Measurements from ENCODE around the gene ADGRF5.

ADGRF5 gene

GRCh38 chr6:46900266-46900665 lies 21.5 kb downstream of the ADGRF5 start:
- Histone ChIP-seq H4K20me1 (ENCODE audit: control insufficient read depth, insufficient read depth, low read depth, low read length) (no peaks in the 10 kb centered on the region), H3K4me3 (ENCODE audit: low read length) (no peak overlapping the region), H3K9me2 (replicated peaks; ENCODE audit: control insufficient read depth, low read length) (no peaks in the 10 kb centered on the region), H3K27ac (ENCODE audit: low read depth, low read length) (no peak overlapping the region), H3K36me3 (ENCODE audit: control insufficient read depth, low read length) (no peaks in the 10 kb centered on the region), H3K27me3 (ENCODE audit: control insufficient read depth, low read length) (no peaks in the 10 kb centered on the region), H3K79me2 (ENCODE audit: control insufficient read depth, low read length) (no peaks in the 10 kb centered on the region), H3K4me2 (ENCODE audit: low read length) (no peak overlapping the region), H3K9me3 (ENCODE audit: control insufficient read depth, insufficient read depth, low read length) (no peaks in the 10 kb centered on the region), H3K4me1 (ENCODE audit: control insufficient read depth, low read length) (no peaks in the 10 kb centered on the region), H3F3A (ENCODE audit: control insufficient read depth, insufficient read depth) (no peaks in the 10 kb centered on the region)
- no peak for TF ChIP-seq EZH2phosphoT487 (IDR thresholded peaks at IDR 0.05; ENCODE audit: borderline replicate concordance, low read length)
- TF ChIP-seq, protein P1, sequence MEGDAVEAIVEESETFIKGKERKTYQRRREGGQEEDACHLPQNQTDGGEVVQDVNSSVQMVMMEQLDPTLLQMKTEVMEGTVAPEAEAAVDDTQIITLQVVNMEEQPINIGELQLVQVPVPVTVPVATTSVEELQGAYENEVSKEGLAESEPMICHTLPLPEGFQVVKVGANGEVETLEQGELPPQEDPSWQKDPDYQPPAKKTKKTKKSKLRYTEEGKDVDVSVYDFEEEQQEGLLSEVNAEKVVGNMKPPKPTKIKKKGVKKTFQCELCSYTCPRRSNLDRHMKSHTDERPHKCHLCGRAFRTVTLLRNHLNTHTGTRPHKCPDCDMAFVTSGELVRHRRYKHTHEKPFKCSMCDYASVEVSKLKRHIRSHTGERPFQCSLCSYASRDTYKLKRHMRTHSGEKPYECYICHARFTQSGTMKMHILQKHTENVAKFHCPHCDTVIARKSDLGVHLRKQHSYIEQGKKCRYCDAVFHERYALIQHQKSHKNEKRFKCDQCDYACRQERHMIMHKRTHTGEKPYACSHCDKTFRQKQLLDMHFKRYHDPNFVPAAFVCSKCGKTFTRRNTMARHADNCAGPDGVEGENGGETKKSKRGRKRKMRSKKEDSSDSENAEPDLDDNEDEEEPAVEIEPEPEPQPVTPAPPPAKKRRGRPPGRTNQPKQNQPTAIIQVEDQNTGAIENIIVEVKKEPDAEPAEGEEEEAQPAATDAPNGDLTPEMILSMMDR (IDR thresholded peaks at IDR 0.05; ENCODE audit: low read depth, low read length, poor library complexity, severe bottlenecking), result no peak

GRCh38 chr6:46899659-46900058 lies 22.1 kb downstream of the ADGRF5 start:
- H3K4me2 ChIP-seq (ENCODE audit: low read length), result no peak overlapping the region
- no peaks in the 10 kb centered on the region for H3F3A ChIP-seq (ENCODE audit: control insufficient read depth, insufficient read depth)
- H3K36me3 ChIP-seq (ENCODE audit: control insufficient read depth, low read length), result no peaks in the 10 kb centered on the region
- no peaks in the 10 kb centered on the region for H3K27me3 ChIP-seq (ENCODE audit: control insufficient read depth, low read length)
- H3K9me3 ChIP-seq (ENCODE audit: control insufficient read depth, insufficient read depth, low read length), result no peaks in the 10 kb centered on the region
- no peak overlapping the region for H3K4me3 ChIP-seq (ENCODE audit: low read length)
- H3K79me2 ChIP-seq (ENCODE audit: control insufficient read depth, low read length), result no peaks in the 10 kb centered on the region
- H4K20me1 ChIP-seq (ENCODE audit: control insufficient read depth, insufficient read depth, low read depth, low read length), result no peaks in the 10 kb centered on the region
- no peaks in the 10 kb centered on the region for H3K9me2 ChIP-seq (replicated peaks; ENCODE audit: control insufficient read depth, low read length)
- H3K4me1 ChIP-seq (ENCODE audit: control insufficient read depth, low read length), result no peaks in the 10 kb centered on the region
- TF ChIP-seq, protein P1 (IDR thresholded peaks at IDR 0.05; ENCODE audit: low read depth, low read length, poor library complexity, severe bottlenecking), result no peak
- TF ChIP-seq EZH2phosphoT487 (IDR thresholded peaks at IDR 0.05; ENCODE audit: borderline replicate concordance, low read length), result no peak
- H3K27ac ChIP-seq (ENCODE audit: low read depth, low read length), result no peak overlapping the region

GRCh38 chr6:46898006-46898405 lies 23.7 kb downstream of the ADGRF5 start:
- no peaks in the 10 kb centered on the region for H3K36me3 ChIP-seq (ENCODE audit: control insufficient read depth, low read length)
- H3K9me3 ChIP-seq (ENCODE audit: control insufficient read depth, insufficient read depth, low read length), result no peaks in the 10 kb centered on the region
- H3K4me3 ChIP-seq (ENCODE audit: low read length), result no peak overlapping the region
- H3K9me2 ChIP-seq (replicated peaks; ENCODE audit: control insufficient read depth, low read length), result no peaks in the 10 kb centered on the region
- no peak overlapping the region for H3K4me2 ChIP-seq (ENCODE audit: low read length)
- no peaks in the 10 kb centered on the region for H4K20me1 ChIP-seq (ENCODE audit: control insufficient read depth, insufficient read depth, low read depth, low read length)
- H3K27ac ChIP-seq (ENCODE audit: low read depth, low read length), result no peak overlapping the region
- no peaks in the 10 kb centered on the region for H3K79me2 ChIP-seq (ENCODE audit: control insufficient read depth, low read length)
- no peaks in the 10 kb centered on the region for H3K27me3 ChIP-seq (ENCODE audit: control insufficient read depth, low read length)
- H3F3A ChIP-seq (ENCODE audit: control insufficient read depth, insufficient read depth), result no peaks in the 10 kb centered on the region
- TF ChIP-seq, protein P1 (IDR thresholded peaks at IDR 0.05; ENCODE audit: low read depth, low read length, poor library complexity, severe bottlenecking), result no peak
- no peak for TF ChIP-seq EZH2phosphoT487 (IDR thresholded peaks at IDR 0.05; ENCODE audit: borderline replicate concordance, low read length)
- no peaks in the 10 kb centered on the region for H3K4me1 ChIP-seq (ENCODE audit: control insufficient read depth, low read length)

DNA sequence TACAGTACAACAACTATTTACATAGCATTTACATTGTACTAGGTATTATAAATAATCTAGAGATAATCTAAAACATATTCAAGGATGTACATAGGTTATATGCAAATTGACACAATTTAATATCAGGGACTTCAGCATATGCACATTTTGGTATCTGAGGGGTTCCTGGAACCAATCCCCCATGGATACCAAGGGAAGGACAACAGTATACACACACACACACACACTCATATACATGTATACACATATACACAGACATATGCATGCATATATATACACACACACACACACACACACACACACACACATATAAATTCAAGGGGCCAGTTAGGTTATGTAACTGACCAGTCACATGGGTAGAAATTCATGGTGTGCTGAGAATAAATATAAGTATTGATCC lies 24.9 kb downstream of the ADGRF5 start:
- H3K4me2 ChIP-seq (ENCODE audit: low read length), result no peak overlapping the region
- H3F3A ChIP-seq (ENCODE audit: control insufficient read depth, insufficient read depth), result no peaks in the 10 kb centered on the region
- H3K9me3 ChIP-seq (ENCODE audit: control insufficient read depth, insufficient read depth, low read length), result no peaks in the 10 kb centered on the region
- no peak overlapping the region for H3K27ac ChIP-seq (ENCODE audit: low read depth, low read length)
- no peak overlapping the region for H3K4me3 ChIP-seq (ENCODE audit: low read length)
- TF ChIP-seq, protein P1 (IDR thresholded peaks at IDR 0.05; ENCODE audit: low read depth, low read length, poor library complexity, severe bottlenecking), result no peak
- TF ChIP-seq EZH2phosphoT487 (IDR thresholded peaks at IDR 0.05; ENCODE audit: borderline replicate concordance, low read length), result no peak
- H3K36me3 ChIP-seq (ENCODE audit: control insufficient read depth, low read length), result no peaks in the 10 kb centered on the region
- no peaks in the 10 kb centered on the region for H3K27me3 ChIP-seq (ENCODE audit: control insufficient read depth, low read length)
- H3K79me2 ChIP-seq (ENCODE audit: control insufficient read depth, low read length), result no peaks in the 10 kb centered on the region
- H3K9me2 ChIP-seq (replicated peaks; ENCODE audit: control insufficient read depth, low read length), result no peaks in the 10 kb centered on the region
- no peaks in the 10 kb centered on the region for H3K4me1 ChIP-seq (ENCODE audit: control insufficient read depth, low read length)
- no peaks in the 10 kb centered on the region for H4K20me1 ChIP-seq (ENCODE audit: control insufficient read depth, insufficient read depth, low read depth, low read length)
